Kidney glomerular epithelial cell (primary cell): ENCODE measurements around the gene ST8SIA1.

Experiments
- DNase-seq: peaks from one replicate; lab custom pipeline; 2025; lab: John Stamatoyannopoulos, UW

Gene ST8SIA1

GRCh38 chr12:22238211-22238610 is 96.3 kb downstream of the ST8SIA1 start:
- DNase-seq = no peak

- DNase-seq = no peak
Observed at GRCh38 chr12:22234561-22234960, 99.9 kb downstream of the ST8SIA1 start.

GRCh38 chr12:22231836-22232235 is 102.7 kb downstream of the ST8SIA1 start:
- DNase-seq = no peak

- no peak for DNase-seq
Observed at GRCh38 chr12:22231078-22231477, 103.4 kb downstream of the ST8SIA1 start.

- DNase-seq = peak; percentile 11
Observed at GRCh38 chr12:22230280-22230794, 104.2 kb downstream of the ST8SIA1 start.

- no peak for DNase-seq
Observed at GRCh38 chr12:22229652-22230279, 104.7 kb downstream of the ST8SIA1 start.

- DNase-seq = no peak
Observed at GRCh38 chr12:22228022-22228875, 106.3 kb downstream of the ST8SIA1 start.

- DNase-seq = no peak
Observed at GRCh38 chr12:22223356-22223755, 111.2 kb downstream of the ST8SIA1 start.

- DNase-seq = no peak
Observed at GRCh38 chr12:22217556-22217955, 117.0 kb downstream of the ST8SIA1 start.

GRCh38 chr12:22215467-22216253 is 118.8 kb downstream of the ST8SIA1 start:
- DNase-seq = no peak

- no peak for DNase-seq
Observed at GRCh38 chr12:22211128-22211527, 123.4 kb downstream of the ST8SIA1 start.

GRCh38 chr12:22209422-22209821 is 125.1 kb downstream of the ST8SIA1 start:
- no peak for DNase-seq

GRCh38 chr12:22206111-22206728 is 128.3 kb downstream of the ST8SIA1 start:
- no peak for DNase-seq

GRCh38 chr12:22204391-22204790 is 130.1 kb downstream of the ST8SIA1 start:
- no peak for DNase-seq

- no peak for DNase-seq
Observed at GRCh38 chr12:22202847-22203246, 131.7 kb downstream of the ST8SIA1 start.

GRCh38 chr12:22201101-22201500 is 133.4 kb downstream of the ST8SIA1 start:
- no peak for DNase-seq

GRCh38 chr12:22196236-22196635 is 138.3 kb downstream of the ST8SIA1 start:
- DNase-seq = no peak

GRCh38 chr12:22190969-22191368 is 143.5 kb downstream of the ST8SIA1 start:
- no peak for DNase-seq

- DNase-seq = no peak
Observed at GRCh38 chr12:22188431-22188830, 146.1 kb downstream of the ST8SIA1 start.

- DNase-seq = no peak
Observed at GRCh38 chr12:22180705-22181104, 153.8 kb downstream of the ST8SIA1 start.

GRCh38 chr12:22173177-22173576 is 161.3 kb downstream of the ST8SIA1 start:
- DNase-seq = no peak

GRCh38 chr12:22172501-22172900 is 162.0 kb downstream of the ST8SIA1 start:
- no peak for DNase-seq
